IMR-90 (cell line): ENCODE measurements around the gene PRKCA. TPM values are rescaled to one million over a fixed set of nuclear protein-coding genes. Genes with fewer than 3 reads are reported as not detected.

Experiments
- ATAC-seq: fragments of 200-7000 bp; cut with Tn5 transposase; 2 replicates; pipeline ENCODE4 v1.9.1; 2020; ENCODE audit warnings: low read depth, mild to moderate bottlenecking, moderate library complexity
- BruUV-seq: library from RNA; stranded (reverse); fragments of 400-500 nt; replicated peaks from 2 replicates; lab custom pipeline; 2021; lab: Mats Ljungman, UMichigan
- CTCF ChIA-PET: fragments of 300-600 bp; formaldehyde crosslinking; extraction: SDS; loops from one replicate; lab custom pipeline; 2021; ENCODE audit warnings: antibody characterized with exemption; lab: Yijun Ruan, JAX
- POLR2A ChIA-PET: fragments of 300-600 bp; sonication (Branson Sonifier 250); formaldehyde crosslinking; loops from one replicate; lab custom pipeline; 2022; ENCODE audit warnings: antibody characterized with exemption; ENCODE audit not compliant: unreplicated experiment; lab: Charles Lee
- DNase-seq: peaks from one replicate; pipeline ENCODE4 v3.0.0; 2013
- H2AFZ ChIP-seq: replicated peaks from 2 replicates; pipeline ENCODE3; 2013; ENCODE audit warnings: low read length, mild to moderate bottlenecking; ENCODE audit not compliant: poor library complexity
- H2AK5ac ChIP-seq: 2 replicates; pipeline ENCODE4 v1.6.1; 2013; ENCODE audit warnings: low read depth, low read length, inconsistent platforms
- H2AK9ac ChIP-seq: replicated peaks from 2 replicates; pipeline ENCODE3; 2013; ENCODE audit warnings: mild to moderate bottlenecking, low read depth, low read length, moderate library complexity; ENCODE audit not compliant: poor library complexity
- H2BK120ac ChIP-seq: 2 replicates; pipeline ENCODE4 v1.6.1; 2013; ENCODE audit warnings: low read depth, low read length, inconsistent platforms
- H2BK15ac ChIP-seq: 3 replicates; pipeline ENCODE4 v1.6.1; 2013; ENCODE audit warnings: low read depth, low read length, inconsistent platforms
- H2BK20ac ChIP-seq: 2 replicates; pipeline ENCODE4 v1.6.1; 2013; ENCODE audit warnings: low read depth, mild to moderate bottlenecking, inconsistent platforms, low read length, moderate library complexity
- H2BK5ac ChIP-seq: 2 replicates; pipeline ENCODE4 v1.6.1; 2013; ENCODE audit warnings: mild to moderate bottlenecking, low read depth, low read length, inconsistent platforms; ENCODE audit not compliant: poor library complexity, severe bottlenecking
- H3K14ac ChIP-seq: replicated peaks from 2 replicates; pipeline ENCODE4 v1.6.1; 2013; ENCODE audit warnings: low read depth, low read length, inconsistent platforms
- H3K18ac ChIP-seq: 2 replicates; pipeline ENCODE4 v1.6.1; 2013; ENCODE audit warnings: low read depth, low read length, control low read depth
- H3K23ac ChIP-seq: 2 replicates; pipeline ENCODE4 v1.6.1; 2013; ENCODE audit warnings: low read depth, low read length, inconsistent platforms
- H3K27ac ChIP-seq: 2 replicates; pipeline ENCODE4 v1.5.1; 2013; ENCODE audit warnings: mild to moderate bottlenecking, control low read depth, low read length; ENCODE audit not compliant: insufficient read depth
- H3K27me3 ChIP-seq: 2 replicates; pipeline ENCODE4 v1.6.1; 2013; ENCODE audit warnings: low read length; ENCODE audit not compliant: control insufficient read depth, insufficient read depth
- H3K36me3 ChIP-seq: 2 replicates; pipeline ENCODE4 v1.6.1; 2013; ENCODE audit warnings: low read length, mixed read lengths; ENCODE audit not compliant: control insufficient read depth, insufficient read depth
- H3K4ac ChIP-seq: 2 replicates; pipeline ENCODE4 v1.6.1; 2013; ENCODE audit warnings: low read depth, low read length, inconsistent platforms
- H3K4me1 ChIP-seq: 2 replicates; pipeline ENCODE4 v1.6.1; 2013; ENCODE audit warnings: low read length, mixed read lengths; ENCODE audit not compliant: control insufficient read depth, insufficient read depth
- H3K4me2 ChIP-seq: 2 replicates; pipeline ENCODE4 v1.6.1; 2013; ENCODE audit warnings: low read depth, mild to moderate bottlenecking, control low read depth, low read length, moderate library complexity
- H3K4me3 ChIP-seq: 2 replicates; pipeline ENCODE4 v1.5.1; 2013; ENCODE audit warnings: low read depth, mild to moderate bottlenecking, control low read depth, low read length, moderate library complexity; ENCODE audit not compliant: insufficient read depth
- H3K56ac ChIP-seq: 2 replicates; pipeline ENCODE4 v1.6.1; 2013; ENCODE audit warnings: low read length, inconsistent platforms; ENCODE audit not compliant: insufficient read depth; ENCODE audit errors: extremely low read depth
- H3K79me1 ChIP-seq, 2 experiments: 2 replicates each; pipeline ENCODE4 v1.6.1; 2013; ENCODE audit warnings: low read length in 2 of 2, inconsistent platforms in 1 of 2, low read depth in 1 of 2
- H3K9ac ChIP-seq: 2 replicates; pipeline ENCODE4 v1.6.1; 2013; ENCODE audit warnings: low read depth, low read length, control low read depth
- H3K9me1 ChIP-seq: 2 replicates; pipeline ENCODE4 v1.6.1; 2013; ENCODE audit warnings: low read length, inconsistent platforms; ENCODE audit not compliant: insufficient read depth
- H3K9me3 ChIP-seq: 2 replicates; pipeline ENCODE4 v1.6.1; 2013; ENCODE audit warnings: low read length; ENCODE audit not compliant: control insufficient read depth, insufficient read depth
- H4K20me1 ChIP-seq: 2 replicates; pipeline ENCODE4 v1.6.1; 2013; ENCODE audit warnings: low read length, inconsistent platforms; ENCODE audit not compliant: insufficient read depth
- H4K5ac ChIP-seq: 2 replicates; pipeline ENCODE4 v1.6.1; 2013; ENCODE audit warnings: mild to moderate bottlenecking, low read depth, low read length, control low read depth
- H4K8ac ChIP-seq, 2 experiments: 2 replicates each; pipeline ENCODE4 v1.6.1; 2013; ENCODE audit warnings: low read depth in 2 of 2, low read length in 2 of 2, control low read depth in 1 of 2, inconsistent platforms in 1 of 2
- H4K91ac ChIP-seq: 2 replicates; pipeline ENCODE4 v1.6.1; 2013; ENCODE audit warnings: low read depth, low read length, inconsistent platforms; ENCODE audit not compliant: insufficient read depth
- CHD1 ChIP-seq: IDR thresholded peaks from 2 replicates; pipeline ENCODE4 v1.6.1; 2012; ENCODE audit warnings: low read depth, low read length, improper control_type of control experiment
- FOS ChIP-seq: fragments of 150-350 bp; IDR thresholded peaks from 2 replicates; pipeline ENCODE4 v1.6.1; 2016; ENCODE audit warnings: low read depth, low read length
- MXI1 ChIP-seq: IDR thresholded peaks from 2 replicates; pipeline ENCODE4 v1.6.1; 2012; ENCODE audit warnings: low read depth, mild to moderate bottlenecking, low read length, moderate library complexity, borderline replicate concordance
- RCOR1 ChIP-seq: IDR thresholded peaks from 2 replicates; pipeline ENCODE4 v1.6.1; 2012; ENCODE audit warnings: mild to moderate bottlenecking, low read length, improper control_type of control experiment; ENCODE audit not compliant: insufficient replicate concordance
- WGBS, 2 experiments: methylation state at CpG; one replicate each; pipeline versions ENCODE4 v1.1.5 to v1.1.7; 2013; ENCODE audit warnings: missing lambda C conversion rate in 2 of 2; ENCODE audit not compliant: insufficient read length in 1 of 2; ENCODE audit errors: extremely low coverage in 2 of 2; 5-methylcytosine and 5-hydroxymethylcytosine counted together
- dilution Hi-C: fragments of 300-500 bp; cut with HindIII; formaldehyde crosslinking; loops from one replicate; pipeline ENCODE4 v1.14.3; 2018; ENCODE audit warnings: low sequenced_read_pairs; ENCODE audit not compliant: unreplicated experiment
- in situ Hi-C: fragments of 300-500 bp; cut with MboI; formaldehyde crosslinking; loops from 3 replicates; pipeline ENCODE4 v1.14.3; 2019; ENCODE audit warnings: low sequenced_read_pairs, inconsistent platforms, mixed read lengths
- intact Hi-C: fragments of 100-400 bp; cut with micrococcal nuclease; formaldehyde crosslinking; loops from 2 replicates; pipeline ENCODE4 v1.10.0; 2022
- polyA plus RNA-seq, 3 experiments: library from polyadenylated mRNA; depleted of rRNA; stranded (reverse); fragments of >200 nt; gene quantifications; 2 replicates each; pipeline ENCODE4 v1.2.3, GENCODE V29; 2012; ENCODE audit warnings: low replicate concordance in 1 of 3
- total RNA-seq: library from RNA; depleted of rRNA; stranded (reverse); fragments of >200 nt; gene quantifications from 2 replicates; pipeline ENCODE4 v1.2.3, GENCODE V29; 2012

The PRKCA gene
- total and polyA plus RNA-seq, 2 of the 4 experiments (the other 2 are of a cell fraction): 31.0 to 46.0 TPM

- Histone ChIP-seq H3K36me3 (no peaks in the 10 kb centered on the region), H3K4ac (no peak overlapping the region; the same call in 1 of the 2 replicates), H4K8ac (peak overlapping the region in 1 of 2 experiments; percentile 44; a peak in 1 of 4 replicates), H2AK9ac (no peak overlapping the region), H3K79me1 (peaks cover 54 to 67% of the 10 kb centered on the region in 2 experiments), H4K91ac (peak overlapping the region; percentile 6; the same call in 1 of the 2 replicates), H3K4me1 (no peaks in the 10 kb centered on the region), H3K56ac (no peak overlapping the region), H3K27me3 (no peaks in the 10 kb centered on the region), H3K27ac (no peak overlapping the region), H2BK20ac (no peak overlapping the region), H3K4me3 (no peak overlapping the region), H2AFZ (peak overlapping the region; percentile 26), H4K20me1 (peaks cover 3% of the 10 kb centered on the region; the same call in 1 of the 2 replicates), H2BK15ac (no peak overlapping the region), H3K9me3 (no peaks in the 10 kb centered on the region), H3K18ac (no peak overlapping the region), H2AK5ac (peak overlapping the region; percentile 11; the same call in 1 of the 2 replicates), H3K14ac (no peak overlapping the region), H2BK120ac (no peak overlapping the region), H3K9me1 (peaks cover 12% of the 10 kb centered on the region), H3K4me2 (no peak overlapping the region), H2BK5ac (no peak overlapping the region), H3K9ac (no peak overlapping the region), H4K5ac (no peak overlapping the region), H3K23ac (peak overlapping the region; percentile 78)
- intact Hi-C loops: no loop called here
- dilution Hi-C loops: no loop called here
- ChIA-PET POLR2A (no interaction called here), CTCF (interaction anchor here (0.6 kb wide), 1 partner anchor 1107 kb away, joined by 6 read pairs; no protein-coding TSS in a partner anchor)
- WGBS, 2 experiments: 33% methylated on average over 1 of the region's 9 CpGs; no CpG with 5 or more reads in 1 of the 2 experiments
- no TSS peak for BruUV-seq
- in situ Hi-C loops: no loop called here
- ATAC-seq: no peak
- no peak for DNase-seq
- TF ChIP-seq RCOR1: no peak
- TF ChIP-seq FOS: no peak
- no peak for TF ChIP-seq CHD1
- no peak for TF ChIP-seq MXI1
Observed at GRCh38 chr17:66485309-66485947, 183.0 kb downstream of the PRKCA start.
